Neutrophil (primary cell): Measurements from ENCODE around the gene RNF157.

ENCODE experiments used
- H3K27ac ChIP-seq: fragments of 200-600 bp; sonication (generic); 2 replicates; pipeline ENCODE4 v1.5.1; 2016; ENCODE audit warnings: mild to moderate bottlenecking, moderate library complexity
- H3K27me3 ChIP-seq: fragments of 200-600 bp; sonication (generic); 2 replicates; pipeline ENCODE4 v1.6.0; 2016; ENCODE audit warnings: mild to moderate bottlenecking
- H3K36me3 ChIP-seq: fragments of 200-600 bp; sonication (generic); 2 replicates; pipeline ENCODE4 v1.5.1; 2017
- H3K4me1 ChIP-seq, 2 experiments: fragments of 200-600 bp in 1 of 2; sonication (generic) in 1 of 2; 1 replicate in 1 of 2; 2 replicates in 1 of 2; pipeline versions ENCODE4 v1.5.1 to v1.6.1; 2013 to 2016; ENCODE audit warnings: low read depth in 1 of 2, low read length in 1 of 2, mild to moderate bottlenecking in 1 of 2, moderate library complexity in 1 of 2; ENCODE audit not compliant: control insufficient read depth in 1 of 2, insufficient read depth in 1 of 2
- H3K4me3 ChIP-seq, 2 experiments: fragments of 200-600 bp in 1 of 2; sonication (generic) in 1 of 2; 1 replicate in 1 of 2; 2 replicates in 1 of 2; pipeline ENCODE4 v1.5.1; 2013 to 2016; ENCODE audit warnings: low read depth in 1 of 2, low read length in 1 of 2, mild to moderate bottlenecking in 1 of 2, moderate library complexity in 1 of 2
- H3K9me3 ChIP-seq: fragments of 200-600 bp; sonication (generic); 2 replicates; pipeline ENCODE4 v1.5.1; 2016
- CTCF ChIP-seq: fragments of 200-600 bp; sonication (generic); IDR thresholded peaks from 2 replicates; pipeline ENCODE4 v1.5.1; 2016; ENCODE audit warnings: antibody characterized with exemption

RNF157 gene

GRCh38 chr17:76120658-76121008, 119.7 kb downstream of the RNF157 start:
- H3K27ac ChIP-seq: no peak overlapping the region
- H3K36me3 ChIP-seq: no peaks in the 10 kb centered on the region
- no peak for TF ChIP-seq CTCF
- peaks cover 7 to 10% of the 10 kb centered on the region in 2 experiments for H3K4me1 ChIP-seq
- H3K9me3 ChIP-seq: no peaks in the 10 kb centered on the region
- no peak overlapping the region for H3K4me3 ChIP-seq
- H3K27me3 ChIP-seq: peaks cover 9% of the 10 kb centered on the region

GRCh38 chr17:76119409-76120371, 120.6 kb downstream of the RNF157 start:
- no peaks in the 10 kb centered on the region for H3K36me3 ChIP-seq
- no peak overlapping the region for H3K4me3 ChIP-seq
- no peak for TF ChIP-seq CTCF
- peaks cover 9% of the 10 kb centered on the region for H3K27me3 ChIP-seq
- no peaks in the 10 kb centered on the region for H3K9me3 ChIP-seq
- H3K27ac ChIP-seq: no peak overlapping the region
- H3K4me1 ChIP-seq: peaks cover 7 to 10% of the 10 kb centered on the region in 2 experiments

GRCh38 chr17:76115138-76115754, 125.0 kb downstream of the RNF157 start:
- Histone ChIP-seq H3K4me3 (no peak overlapping the region), H3K4me1 (no peaks in the 10 kb centered on the region), H3K27ac (no peak overlapping the region), H3K36me3 (no peaks in the 10 kb centered on the region), H3K27me3 (no peaks in the 10 kb centered on the region), H3K9me3 (no peaks in the 10 kb centered on the region)
- no peak for TF ChIP-seq CTCF

GRCh38 chr17:76111956-76112355, 128.3 kb downstream of the RNF157 start:
- Histone ChIP-seq H3K36me3 (no peaks in the 10 kb centered on the region), H3K9me3 (no peaks in the 10 kb centered on the region), H3K4me3 (no peak overlapping the region), H3K27ac (no peak overlapping the region), H3K4me1 (peaks cover under 1 to 1% of the 10 kb centered on the region in 2 experiments), H3K27me3 (no peaks in the 10 kb centered on the region)
- TF ChIP-seq CTCF: no peak

- Histone ChIP-seq H3K9me3 (no peaks in the 10 kb centered on the region), H3K4me1 (peaks cover 36 to 40% of the 10 kb centered on the region in 2 experiments), H3K36me3 (no peaks in the 10 kb centered on the region), H3K27me3 (no peaks in the 10 kb centered on the region), H3K4me3 (no peak overlapping the region), H3K27ac (no peak overlapping the region)
- no peak for TF ChIP-seq CTCF
These were observed 132.8 kb downstream of the RNF157 start for GRCh38 chr17:76107509-76107908.
